Mucosa of rectum (tissue), 2 donors: ENCODE results near the gene TGFA.

ENCODE experiments used
- H3K27ac ChIP-seq, 2 donors: one replicate each; pipeline ENCODE4 v1.7.0; 2013; ENCODE audit warnings: inconsistent platforms in 2 of 2, low read depth in 2 of 2, low read length in 2 of 2
- H3K27me3 ChIP-seq, 2 donors: one replicate each; pipeline ENCODE4 v1.7.0; 2013; ENCODE audit warnings: low read length in 2 of 2; ENCODE audit not compliant: control insufficient read depth in 2 of 2, insufficient read depth in 2 of 2
- H3K36me3 ChIP-seq, 2 donors: one replicate each; pipeline ENCODE4 v1.7.0; 2013; ENCODE audit warnings: low read length in 2 of 2; ENCODE audit not compliant: control insufficient read depth in 2 of 2, insufficient read depth in 2 of 2
- H3K4me1 ChIP-seq, 2 donors: one replicate each; pipeline ENCODE4 v1.7.0; 2013; ENCODE audit warnings: low read length in 2 of 2, mild to moderate bottlenecking in 1 of 2; ENCODE audit not compliant: control insufficient read depth in 2 of 2, insufficient read depth in 2 of 2
- H3K4me3 ChIP-seq, 2 donors: one replicate each; pipeline ENCODE4 v1.7.0; 2013; ENCODE audit warnings: low read length in 2 of 2
- H3K9ac ChIP-seq, 2 donors: one replicate each; pipeline ENCODE4 v1.7.0; 2013; ENCODE audit warnings: low read length in 2 of 2, low read depth in 1 of 2, mild to moderate bottlenecking in 1 of 2
- H3K9me3 ChIP-seq, 2 donors: one replicate each; pipeline ENCODE4 v1.7.0; 2013; ENCODE audit warnings: low read length in 2 of 2; ENCODE audit not compliant: control insufficient read depth in 2 of 2
- donor health status: healthy.
- donor health status: Normal muscosa, but diverticular disease.

TGFA gene

GRCh38 chr2:70527447-70528080 lies 26.1 kb downstream of the TGFA start:
- Histone ChIP-seq H3K4me3 (no peak overlapping the region), H3K36me3 (no peaks in the 10 kb centered on the region), H3K27ac (no peak overlapping the region), H3K27me3 (no peaks in the 10 kb centered on the region), H3K4me1 (peaks cover 21 to 34% of the 10 kb centered on the region in 2 donors), H3K9ac (no peak overlapping the region), H3K9me3 (no peaks in the 10 kb centered on the region)

- Histone ChIP-seq H3K9ac (no peak overlapping the region), H3K27me3 (no peaks in the 10 kb centered on the region), H3K36me3 (no peaks in the 10 kb centered on the region), H3K9me3 (no peaks in the 10 kb centered on the region), H3K4me3 (no peak overlapping the region), H3K4me1 (peaks cover 22% of the 10 kb centered on the region in 2 donors), H3K27ac (no peak overlapping the region)
Observed at GRCh38 chr2:70526126-70526525, 27.5 kb downstream of the TGFA start.

DNA sequence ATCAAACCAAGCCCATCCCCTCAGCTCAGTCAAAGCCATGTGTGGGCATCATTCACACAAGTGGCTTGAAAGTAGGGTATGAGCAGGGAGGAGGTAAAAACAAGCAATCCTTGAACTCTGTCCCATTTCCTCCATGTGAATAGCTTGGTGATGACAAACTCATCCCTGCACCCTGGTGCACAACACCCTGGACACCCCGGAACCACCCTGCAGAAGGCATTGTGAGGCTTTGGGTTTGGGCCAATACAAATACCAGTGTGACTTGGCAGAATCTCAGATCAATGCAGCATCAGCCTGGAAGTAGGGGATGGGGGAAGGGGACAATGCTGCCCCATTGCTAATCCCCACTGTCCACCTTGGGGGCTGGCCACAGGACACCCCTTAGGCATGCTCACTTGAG lies 28.6 kb downstream of the TGFA start:
- peak overlapping the region; percentile 84 to 87 for H3K27ac ChIP-seq
- peaks cover 24 to 29% of the 10 kb centered on the region in 2 donors for H3K4me1 ChIP-seq
- peak overlapping the region in 1 of 2 donors; percentile 29 for H3K4me3 ChIP-seq
- H3K9ac ChIP-seq = no peak overlapping the region
- no peaks in the 10 kb centered on the region for H3K27me3 ChIP-seq
- no peaks in the 10 kb centered on the region for H3K9me3 ChIP-seq
- H3K36me3 ChIP-seq = no peaks in the 10 kb centered on the region

GRCh38 chr2:70523996-70524965 lies 29.3 kb downstream of the TGFA start:
- Histone ChIP-seq H3K4me3 (peak overlapping the region in 1 of 2 donors; percentile 29), H3K36me3 (no peaks in the 10 kb centered on the region), H3K9me3 (no peaks in the 10 kb centered on the region), H3K4me1 (peaks cover 24 to 29% of the 10 kb centered on the region in 2 donors), H3K27me3 (no peaks in the 10 kb centered on the region), H3K27ac (peak overlapping the region; percentile 84 to 87), H3K9ac (peak overlapping the region; percentile 39 to 53)

- no peak overlapping the region for H3K9ac ChIP-seq
- H3K4me1 ChIP-seq = peaks cover 24 to 29% of the 10 kb centered on the region in 2 donors
- no peaks in the 10 kb centered on the region for H3K36me3 ChIP-seq
- H3K9me3 ChIP-seq = no peaks in the 10 kb centered on the region
- no peak overlapping the region for H3K4me3 ChIP-seq
- peak overlapping the region; percentile 54 to 84 for H3K27ac ChIP-seq
- no peaks in the 10 kb centered on the region for H3K27me3 ChIP-seq
Observed at GRCh38 chr2:70523672-70523995, 30.0 kb downstream of the TGFA start.

DNA sequence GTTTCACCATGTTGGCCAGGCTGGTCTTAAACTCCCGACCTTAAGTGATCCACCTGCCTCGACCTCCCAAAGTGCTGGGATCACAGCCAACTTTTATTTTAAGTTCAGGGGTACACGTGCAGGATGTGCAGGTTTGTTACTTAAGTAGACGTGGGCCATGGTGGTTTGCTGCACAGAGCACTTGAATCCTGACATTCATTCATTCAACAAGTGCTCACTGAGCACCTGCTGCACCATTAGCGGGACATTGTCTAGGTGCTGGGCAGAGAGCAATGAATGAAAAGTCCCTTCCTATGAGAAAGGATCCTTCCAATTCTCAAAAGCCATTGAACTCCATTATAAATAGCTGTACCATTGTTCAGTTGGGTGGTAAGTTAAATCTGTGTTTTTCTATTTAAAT lies 31.0 kb downstream of the TGFA start:
- Histone ChIP-seq H3K9ac (no peak overlapping the region), H3K4me1 (peaks cover 24 to 29% of the 10 kb centered on the region in 2 donors), H3K9me3 (no peaks in the 10 kb centered on the region), H3K27me3 (no peaks in the 10 kb centered on the region), H3K36me3 (no peaks in the 10 kb centered on the region), H3K27ac (no peak overlapping the region), H3K4me3 (no peak overlapping the region)

DNA sequence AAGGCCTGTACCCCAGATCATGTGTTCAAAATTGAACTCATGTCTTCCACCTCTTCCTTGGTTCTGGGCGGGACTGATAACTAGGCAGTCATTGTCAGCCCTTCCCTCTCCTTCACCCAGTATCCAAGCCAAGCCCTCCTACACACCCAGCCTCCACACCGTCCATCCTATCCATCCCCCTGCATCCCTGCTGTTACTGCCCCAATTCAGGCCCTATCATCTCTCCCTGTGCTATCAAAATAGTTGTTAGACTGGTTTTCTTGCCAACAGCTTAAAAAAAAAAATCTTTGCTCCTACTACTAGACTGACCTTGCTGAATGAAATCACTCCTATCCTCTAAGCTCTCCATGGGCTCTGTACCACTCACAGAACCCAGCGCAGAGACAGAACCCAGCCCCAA lies 32.8 kb downstream of the TGFA start:
- Histone ChIP-seq H3K27ac (peak overlapping the region in 1 of 2 donors; percentile 24), H3K9ac (no peak overlapping the region), H3K9me3 (no peaks in the 10 kb centered on the region), H3K4me3 (no peak overlapping the region), H3K36me3 (no peaks in the 10 kb centered on the region), H3K27me3 (no peaks in the 10 kb centered on the region), H3K4me1 (peaks cover 26 to 29% of the 10 kb centered on the region in 2 donors)

- Histone ChIP-seq H3K27me3 (no peaks in the 10 kb centered on the region), H3K27ac (no peak overlapping the region), H3K9ac (no peak overlapping the region), H3K9me3 (no peaks in the 10 kb centered on the region), H3K4me1 (peaks cover 25 to 28% of the 10 kb centered on the region in 2 donors), H3K4me3 (no peak overlapping the region), H3K36me3 (no peaks in the 10 kb centered on the region)
Observed at GRCh38 chr2:70519453-70519852, 34.2 kb downstream of the TGFA start.

- peaks cover 20 to 28% of the 10 kb centered on the region in 2 donors for H3K4me1 ChIP-seq
- no peaks in the 10 kb centered on the region for H3K36me3 ChIP-seq
- no peaks in the 10 kb centered on the region for H3K27me3 ChIP-seq
- no peak overlapping the region for H3K4me3 ChIP-seq
- H3K9ac ChIP-seq = no peak overlapping the region
- no peaks in the 10 kb centered on the region for H3K9me3 ChIP-seq
- H3K27ac ChIP-seq = no peak overlapping the region
Observed at GRCh38 chr2:70518557-70518956, 35.1 kb downstream of the TGFA start.

GRCh38 chr2:70517804-70518203 lies 35.8 kb downstream of the TGFA start:
- H3K4me1 ChIP-seq = peaks cover 21 to 34% of the 10 kb centered on the region in 2 donors
- H3K27ac ChIP-seq = no peak overlapping the region
- no peaks in the 10 kb centered on the region for H3K36me3 ChIP-seq
- no peak overlapping the region for H3K4me3 ChIP-seq
- H3K9ac ChIP-seq = no peak overlapping the region
- H3K27me3 ChIP-seq = no peaks in the 10 kb centered on the region
- no peaks in the 10 kb centered on the region for H3K9me3 ChIP-seq
